Amniotic epithelial cell (primary cell): Measurements from ENCODE around the gene IGSF9B.
"Not testable (repeated sequence)": the region's sequence is repeated elsewhere in the genome, so short reads cannot be mapped to it uniquely, and the experiment has no call there.

Experiments
- DNase-seq: peaks from one replicate; pipeline ENCODE4 v3.0.0-alpha.2; 2010; ENCODE audit warnings: low read depth

Gene IGSF9B

GRCh38 chr11:133956650-133957633 is at the start of gene IGSF9B:
Gene IGSF9B (minus strand): TSS chr11:133956968. CDS start chr11:133956754, 214 bp downstream.
- DNase-seq = peak; percentile 40

DNA sequence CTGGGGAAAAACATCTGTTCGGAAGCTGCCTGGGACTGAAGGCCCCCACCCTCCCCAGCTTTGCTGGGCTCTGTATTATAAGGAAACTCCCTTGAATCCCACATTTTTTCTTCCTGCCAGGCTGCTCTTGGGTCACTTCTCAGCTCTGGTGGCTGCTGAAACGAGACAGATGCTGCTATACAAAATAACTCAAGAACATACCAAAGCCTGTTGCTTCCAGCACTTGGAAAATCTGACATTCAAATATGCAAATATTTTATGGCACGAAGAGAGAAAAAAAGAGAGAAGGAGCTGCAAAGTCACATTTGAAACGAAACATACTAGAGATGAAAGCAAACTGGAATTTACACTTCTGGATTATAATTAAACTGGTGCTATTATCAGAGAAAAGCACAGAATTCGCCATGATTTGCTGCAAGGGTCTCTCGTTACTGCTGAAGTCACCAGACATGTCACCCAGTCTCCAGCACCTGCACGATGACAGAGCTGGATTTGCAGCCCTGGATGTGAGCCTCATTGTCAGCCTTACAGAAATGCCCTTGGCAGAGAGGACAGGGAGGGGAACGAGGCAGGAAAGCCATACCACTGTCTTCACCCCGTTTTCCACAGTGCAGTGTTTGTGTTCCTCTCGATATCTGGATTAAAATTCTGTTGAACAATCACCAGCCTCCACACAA is 47.9 kb upstream of the IGSF9B start:
- no peak for DNase-seq

DNA sequence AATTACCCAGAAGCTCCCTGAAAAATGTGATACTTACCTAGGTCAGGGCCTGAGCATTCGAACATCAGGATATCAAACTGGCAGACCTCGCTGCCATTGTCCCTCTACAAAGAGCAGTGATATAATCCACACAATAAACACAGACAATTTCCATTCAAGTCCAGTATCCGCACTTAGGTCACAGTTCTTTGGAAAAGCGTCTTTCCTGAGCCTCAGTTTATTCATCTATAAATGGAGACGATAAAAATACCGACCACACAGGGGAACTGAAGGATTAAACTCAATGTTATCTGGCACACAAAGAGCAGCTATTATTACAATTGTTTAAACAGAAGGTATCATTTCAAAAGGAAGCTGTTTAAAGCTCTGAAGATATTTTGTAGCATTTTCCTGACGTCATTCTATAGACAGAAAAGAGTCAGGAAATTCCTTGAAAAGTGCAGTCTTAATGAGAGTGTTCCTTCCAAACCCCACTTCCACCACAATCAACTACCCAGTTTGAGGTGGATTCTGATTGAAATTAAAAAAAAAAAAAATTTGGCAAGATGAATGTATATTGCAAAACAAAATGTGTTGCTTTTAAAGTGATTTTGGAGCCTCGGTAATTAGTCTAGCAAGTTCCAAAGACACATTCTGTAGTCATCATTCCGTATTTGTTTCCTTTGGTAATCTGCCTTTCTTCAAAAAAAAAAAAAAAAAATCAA is 47.2 kb upstream of the IGSF9B start:
- no peak for DNase-seq

DNA sequence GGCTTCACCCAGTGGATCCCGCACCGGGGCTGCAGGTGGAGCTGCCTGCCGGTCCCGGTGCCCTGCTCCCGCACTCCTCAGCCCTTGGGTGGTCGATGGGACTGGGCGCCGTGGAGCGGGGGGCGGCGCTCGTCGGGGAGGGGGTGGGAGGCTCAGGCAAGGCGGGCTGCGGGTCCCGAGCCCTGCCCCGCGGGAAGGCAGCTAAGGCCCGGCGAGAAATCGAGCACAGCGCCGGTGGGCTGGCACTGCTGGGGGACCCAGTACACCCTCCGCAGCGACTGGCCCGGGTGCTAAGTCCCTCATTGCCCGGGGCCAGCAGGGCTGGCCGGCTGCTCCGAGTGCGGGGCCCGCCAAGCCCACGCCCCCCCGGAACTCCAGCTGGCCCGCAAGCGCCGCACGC is 46.1 kb upstream of the IGSF9B start:
- not testable (repeated sequence) for DNase-seq

GRCh38 chr11:134002338-134002737 is 45.6 kb upstream of the IGSF9B start:
- not testable (repeated sequence) for DNase-seq

DNA sequence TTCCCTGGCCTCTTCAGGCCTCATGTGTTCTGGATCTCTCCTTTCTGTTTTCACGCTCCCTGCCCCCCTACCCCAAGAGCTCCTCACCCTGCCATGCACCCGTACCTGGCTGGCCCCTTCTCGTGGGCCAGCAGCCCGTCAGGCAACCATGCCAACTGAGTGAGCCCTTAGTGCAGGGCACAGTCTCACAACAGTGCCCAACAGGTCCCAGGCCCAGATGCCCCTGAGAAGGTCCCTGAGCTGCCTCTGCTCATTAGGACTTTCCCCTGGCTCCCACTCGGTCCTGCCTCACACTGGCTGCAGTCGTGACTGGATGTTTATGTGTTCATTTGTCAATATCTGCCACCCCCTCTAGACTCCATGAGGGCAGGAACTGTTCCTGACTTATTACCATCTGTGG is 44.8 kb upstream of the IGSF9B start:
- DNase-seq = no peak

DNA sequence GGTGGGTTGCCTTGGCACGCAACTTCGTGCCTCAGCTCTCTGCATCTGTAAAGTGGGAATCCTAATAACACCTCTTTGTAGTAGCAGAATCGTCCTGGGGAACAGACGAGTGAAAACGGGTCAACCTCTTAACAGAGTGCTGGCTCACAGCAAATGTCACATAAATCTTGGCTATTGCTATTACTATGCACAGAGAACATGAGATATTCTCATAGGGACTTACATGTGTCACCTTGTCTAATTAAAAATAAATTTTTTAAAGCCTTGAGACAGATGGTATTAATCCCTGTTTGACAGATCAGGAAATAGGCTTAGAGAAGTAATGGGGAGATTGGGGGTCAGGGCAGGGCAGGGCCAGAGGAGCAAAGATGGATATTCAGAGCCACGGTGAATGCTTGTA is 44.3 kb upstream of the IGSF9B start:
- no peak for DNase-seq

GRCh38 chr11:133999355-133999754 is 42.6 kb upstream of the IGSF9B start:
- DNase-seq = no peak

DNA sequence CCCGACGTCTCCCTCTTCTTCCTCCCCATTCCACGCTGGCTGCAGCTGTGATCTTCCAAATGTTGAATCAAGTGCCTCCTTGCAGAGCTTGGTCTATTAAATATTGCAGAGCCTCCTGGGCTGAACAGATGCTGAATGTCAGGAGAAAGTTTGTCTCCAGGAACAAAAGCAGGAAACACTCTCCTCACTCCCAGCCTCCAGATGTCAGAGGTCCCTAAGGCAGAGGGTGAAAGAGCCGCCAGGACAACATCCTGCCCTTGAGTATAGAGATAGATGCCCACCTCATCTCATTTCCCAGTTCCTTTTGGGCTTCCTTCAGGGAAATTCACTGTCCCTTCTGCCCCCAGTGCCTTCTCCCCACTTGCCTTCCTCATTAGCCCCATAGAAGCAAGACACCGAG is 40.8 kb upstream of the IGSF9B start:
- no peak for DNase-seq

GRCh38 chr11:133996671-133997070 is 39.9 kb upstream of the IGSF9B start:
- DNase-seq = no peak

- DNase-seq = no peak
Measured at GRCh38 chr11:133995066-133995465, 38.3 kb upstream of the IGSF9B start.

DNA sequence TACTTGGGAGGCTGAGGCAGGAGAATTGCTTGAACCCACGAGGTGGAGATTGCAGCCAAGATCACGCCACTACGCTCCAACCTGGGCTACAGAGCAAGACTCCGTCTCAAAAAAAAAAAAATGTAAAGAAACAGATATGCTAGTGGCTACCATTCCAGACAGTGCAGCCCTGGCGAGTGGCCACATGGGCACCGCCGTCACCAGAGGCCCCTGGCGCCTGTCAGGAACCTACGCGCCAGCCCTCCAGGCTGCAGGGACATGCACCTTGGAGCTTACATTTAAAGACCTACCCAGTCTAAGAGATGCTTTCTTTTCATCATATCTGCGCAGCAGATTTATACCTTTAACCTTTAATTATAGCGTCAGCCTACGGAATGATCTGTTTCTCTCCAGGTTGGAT is 37.2 kb upstream of the IGSF9B start:
- no peak for DNase-seq

- no peak for DNase-seq
Measured at GRCh38 chr11:133993107-133993506, 36.3 kb upstream of the IGSF9B start.

- DNase-seq = no peak
Measured at GRCh38 chr11:133992121-133992520, 35.4 kb upstream of the IGSF9B start.

DNA sequence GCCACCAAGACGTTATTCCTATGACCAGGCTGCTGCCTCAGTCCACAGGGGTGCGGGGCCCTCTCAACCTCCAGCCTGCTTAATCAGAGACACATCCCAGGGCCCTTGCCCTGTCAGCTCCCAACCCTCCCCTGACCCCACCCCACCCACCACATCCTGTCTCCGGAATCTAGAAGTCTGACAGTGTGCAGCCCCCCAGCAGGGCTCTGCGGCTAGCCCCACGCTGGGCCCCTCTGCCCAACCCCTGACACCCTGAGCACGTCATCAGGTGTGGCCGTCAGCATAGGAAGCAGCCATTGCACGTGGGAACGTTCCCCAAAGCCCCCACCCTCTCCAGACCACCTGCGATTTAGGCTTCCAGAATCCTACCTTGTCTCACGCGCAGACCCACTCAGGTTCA is 34.3 kb upstream of the IGSF9B start:
- no peak for DNase-seq

DNA sequence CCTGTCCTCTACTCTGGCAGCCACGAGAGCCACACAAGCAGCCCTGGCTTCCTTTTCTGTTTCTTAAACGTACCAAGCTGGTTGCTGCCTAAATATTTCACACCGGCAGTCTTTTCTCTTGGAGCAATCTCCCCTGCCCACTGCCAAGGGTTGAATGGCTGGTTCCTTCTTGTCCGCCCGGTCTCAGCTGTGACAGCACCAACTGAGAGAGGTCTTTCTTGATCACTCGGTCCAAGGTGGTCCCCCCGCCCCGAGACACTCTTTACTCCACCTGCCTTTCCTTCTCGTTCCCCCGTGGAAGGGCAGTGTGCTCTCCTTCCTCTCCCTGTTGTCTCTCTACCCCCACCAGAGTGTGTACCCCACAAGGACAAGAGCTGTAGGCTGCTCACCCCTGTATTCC is 33.7 kb upstream of the IGSF9B start:
- no peak for DNase-seq

GRCh38 chr11:133988686-133989410 is 32.1 kb upstream of the IGSF9B start:
- no peak for DNase-seq

- DNase-seq = no peak
Measured at GRCh38 chr11:133987171-133987570, 30.4 kb upstream of the IGSF9B start.

DNA sequence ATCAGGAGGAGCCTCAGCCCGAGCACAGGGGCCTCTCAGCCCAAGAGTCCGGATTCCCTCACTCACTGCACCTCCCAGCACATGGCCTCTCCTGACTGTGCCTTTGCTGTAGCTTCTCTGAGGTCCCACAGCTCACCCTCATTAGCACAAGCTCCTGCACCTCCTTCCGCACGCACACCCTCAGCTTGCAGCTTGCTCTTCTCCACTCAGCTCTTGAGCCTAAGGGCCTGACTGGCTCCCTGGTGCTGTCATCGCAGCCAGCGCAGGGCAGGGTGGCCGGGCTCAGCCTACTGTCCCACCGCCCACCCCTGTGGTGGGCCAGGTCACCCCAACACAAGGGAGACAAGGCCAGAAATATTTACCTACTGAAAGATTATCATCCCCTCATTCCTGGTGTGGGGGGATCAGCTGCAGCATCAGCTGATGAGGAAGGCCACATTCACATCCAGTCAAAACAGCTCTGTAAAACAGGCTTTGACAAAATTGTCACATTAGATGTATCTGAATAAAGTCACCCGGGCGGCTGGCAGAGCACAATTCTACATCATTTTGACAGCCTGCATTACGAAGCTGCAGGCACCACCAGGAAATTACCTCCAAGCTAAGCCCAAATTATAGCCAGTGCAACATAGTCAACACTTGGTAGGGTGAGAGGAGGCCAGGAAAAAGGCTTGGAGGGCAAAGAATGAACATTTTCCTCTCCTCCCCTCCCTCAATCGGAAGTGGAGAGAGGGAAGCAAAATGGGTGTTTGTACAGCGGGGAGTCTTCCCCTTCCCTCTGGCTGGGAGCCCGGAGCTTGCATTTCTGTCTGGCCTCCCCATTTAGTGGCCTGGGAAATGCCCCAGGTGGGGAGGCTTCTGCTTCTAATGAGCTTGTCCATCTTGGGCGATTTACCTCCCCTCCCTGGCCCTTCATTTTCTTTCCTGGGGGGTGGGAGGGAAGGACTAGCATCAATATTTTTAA is 29.5 kb upstream of the IGSF9B start:
- no peak for DNase-seq

GRCh38 chr11:133984828-133985227 is 28.1 kb upstream of the IGSF9B start:
- no peak for DNase-seq
